Neural cell (in vitro differentiated cells): Measurements from ENCODE around the gene FBXL22. TPM values are rescaled to one million over a fixed set of nuclear protein-coding genes. Genes with fewer than 3 reads are reported as not detected.

ENCODE experiments used
- H2AFZ ChIP-seq: fragments of 200-600, 300-800 bp; sonication (generic), shearing (Covaris generic); 2 replicates; pipeline ENCODE4 v1.6.0; 2014; ENCODE audit warnings: low read depth, mild to moderate bottlenecking, antibody characterized with exemption, low read length, moderate library complexity
- H3F3A ChIP-seq: fragments of 200-600 bp; shearing (Covaris generic); 2 replicates; pipeline ENCODE4 v1.6.1; 2016; ENCODE audit warnings: mild to moderate bottlenecking, moderate library complexity, mixed read lengths, antibody characterized with exemption, low read length; ENCODE audit not compliant: insufficient read depth, poor library complexity, severe bottlenecking
- H3K27ac ChIP-seq: fragments of 200-600, 300-800 bp; sonication (generic), shearing (Covaris generic); 2 replicates; pipeline ENCODE4 v1.5.1; 2014; ENCODE audit warnings: mild to moderate bottlenecking, low read length, moderate library complexity
- H3K27me3 ChIP-seq: fragments of 300-800, 200-600 bp; sonication (generic), shearing (Covaris generic); 2 replicates; pipeline ENCODE4 v1.6.0; 2014; ENCODE audit warnings: mild to moderate bottlenecking, low read depth, low read length, moderate library complexity; ENCODE audit not compliant: insufficient read depth
- H3K36me3 ChIP-seq: fragments of 300-800, 200-600 bp; sonication (generic), shearing (Covaris generic); 2 replicates; pipeline ENCODE4 v1.5.1; 2014; ENCODE audit warnings: mild to moderate bottlenecking, antibody characterized with exemption, low read length, moderate library complexity; ENCODE audit not compliant: insufficient read depth
- H3K4me2 ChIP-seq: fragments of 300-800, 200-600 bp; sonication (generic), shearing (Covaris generic); 2 replicates; pipeline ENCODE4 v1.6.0; 2014; ENCODE audit warnings: mild to moderate bottlenecking, low read length
- H3K4me3 ChIP-seq: fragments of 300-800, 200-600 bp; sonication (generic), shearing (Covaris generic); 2 replicates; pipeline ENCODE4 v1.5.1; 2014; ENCODE audit warnings: mild to moderate bottlenecking, low read length, moderate library complexity
- H3K79me2 ChIP-seq: fragments of 200-600 bp; shearing (Covaris generic); replicated peaks from 2 replicates; pipeline ENCODE4 v1.6.0; 2014; ENCODE audit warnings: mild to moderate bottlenecking, low read length, moderate library complexity; ENCODE audit not compliant: insufficient read depth
- H3K9ac ChIP-seq: fragments of 300-800, 200-600 bp; sonication (generic), shearing (Covaris generic); 2 replicates; pipeline ENCODE4 v1.6.1; 2016; ENCODE audit warnings: mild to moderate bottlenecking, low read length, mixed read lengths
- H3K9me2 ChIP-seq: fragments of 200-600 bp; shearing (Covaris generic); 2 replicates; pipeline ENCODE4 v1.6.1; 2016; ENCODE audit warnings: mild to moderate bottlenecking, low read length, mixed read lengths; ENCODE audit not compliant: insufficient read depth
- H3K9me3 ChIP-seq: fragments of 200-600, 300-800 bp; sonication (generic), shearing (Covaris generic); 2 replicates; pipeline ENCODE4 v1.6.1; 2016; ENCODE audit warnings: mild to moderate bottlenecking, mixed run types, low read length, moderate library complexity, mixed read lengths
- H4K20me1 ChIP-seq: fragments of 200-600 bp; shearing (Covaris generic); 2 replicates; pipeline ENCODE4 v1.6.1; 2016; ENCODE audit warnings: mild to moderate bottlenecking, mixed run types; ENCODE audit not compliant: insufficient read depth
- CTCF ChIP-seq: fragments of 450-650 bp; IDR thresholded peaks from 2 replicates; pipeline ENCODE4 v1.5.1; 2014; ENCODE audit warnings: antibody characterized with exemption, mild to moderate bottlenecking, moderate library complexity; ENCODE audit not compliant: poor library complexity, severe bottlenecking
- EP300 ChIP-seq: fragments of 450-650 bp; conservative IDR thresholded peaks from 2 replicates; pipeline ENCODE4 v1.6.1; 2014; ENCODE audit warnings: antibody characterized with exemption, mild to moderate bottlenecking, moderate library complexity; ENCODE audit not compliant: poor library complexity, severe bottlenecking
- EZH2 ChIP-seq: fragments of 200-600, 300-800 bp; shearing (Covaris generic), sonication (generic); IDR thresholded peaks from 2 replicates; pipeline ENCODE4 v1.6.1; 2014; ENCODE audit warnings: antibody characterized with exemption, low read length, borderline replicate concordance, mild to moderate bottlenecking; ENCODE audit not compliant: insufficient read depth, poor library complexity, severe bottlenecking
- MXI1 ChIP-seq: fragments of 450-650 bp; conservative IDR thresholded peaks from 2 replicates; pipeline ENCODE4 v1.6.1; 2014; ENCODE audit warnings: antibody characterized with exemption, mild to moderate bottlenecking; ENCODE audit not compliant: poor library complexity, severe bottlenecking
- POLR2AphosphoS5 ChIP-seq: IDR thresholded peaks from 2 replicates; pipeline ENCODE4 v1.6.1; 2012
- RAD21 ChIP-seq: fragments of 450-650 bp; conservative IDR thresholded peaks from 2 replicates; pipeline ENCODE4 v1.6.1; 2014; ENCODE audit warnings: antibody characterized with exemption, mild to moderate bottlenecking, moderate library complexity
- SMC3 ChIP-seq: fragments of 450-650 bp; conservative IDR thresholded peaks from 2 replicates; pipeline ENCODE4 v1.6.1; 2014; ENCODE audit warnings: antibody characterized with exemption, mild to moderate bottlenecking, moderate library complexity; ENCODE audit not compliant: poor library complexity
- TAF1 ChIP-seq: IDR thresholded peaks from 2 replicates; pipeline ENCODE4 v1.6.1; 2012; ENCODE audit warnings: low read depth
- polyA plus RNA-seq: library from polyadenylated mRNA; depleted of rRNA; stranded (reverse); fragments of >200 nt; gene quantifications from 2 replicates; pipeline ENCODE4 v1.2.3, GENCODE V29; 2014
- TF ChIP-seq, protein P1 (sequence below): IDR thresholded peaks from 2 replicates; pipeline ENCODE4 v1.6.1; 2012; ENCODE audit warnings: borderline replicate concordance

The FBXL22 gene
- polyA plus RNA-seq, 1 donor from 2014 or later = 0.41 TPM

DNA sequence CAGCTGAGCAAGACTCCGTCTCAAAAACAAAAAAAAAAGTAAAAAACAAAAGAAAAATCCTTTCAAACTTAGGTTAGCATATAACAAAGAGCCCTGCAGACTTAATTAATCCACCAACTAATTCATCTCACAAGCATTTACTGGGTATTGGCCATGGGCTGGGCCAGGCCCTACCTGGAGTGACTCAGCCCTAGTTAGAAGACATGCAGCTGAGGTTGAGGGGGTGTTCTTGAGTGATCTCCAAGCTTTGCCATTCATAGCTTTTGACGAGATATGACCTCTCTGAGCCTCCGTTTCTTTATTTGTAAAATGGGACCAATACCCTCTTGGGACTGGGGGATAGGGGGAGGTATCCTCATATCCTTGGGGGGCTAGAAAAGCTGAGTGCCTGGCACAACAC, 7.8 kb downstream of the FBXL22 start:
- Histone ChIP-seq H2AFZ (no peak overlapping the region), H3K9ac (no peak overlapping the region), H3K9me2 (no peaks in the 10 kb centered on the region), H3F3A (no peaks in the 10 kb centered on the region), H3K4me3 (no peak overlapping the region), H3K9me3 (no peaks in the 10 kb centered on the region), H3K36me3 (peaks cover 8% of the 10 kb centered on the region), H3K27me3 (no peaks in the 10 kb centered on the region), H4K20me1 (no peaks in the 10 kb centered on the region), H3K4me2 (no peak overlapping the region), H3K79me2 (no peaks in the 10 kb centered on the region), H3K27ac (no peak overlapping the region)
- TF ChIP-seq RAD21 (no peak), MXI1 (no peak), CTCF (no peak), POLR2AphosphoS5 (no peak), SMC3 (no peak), TAF1 (no peak), EZH2 (no peak), EP300 (no peak)
- TF ChIP-seq, protein P1, sequence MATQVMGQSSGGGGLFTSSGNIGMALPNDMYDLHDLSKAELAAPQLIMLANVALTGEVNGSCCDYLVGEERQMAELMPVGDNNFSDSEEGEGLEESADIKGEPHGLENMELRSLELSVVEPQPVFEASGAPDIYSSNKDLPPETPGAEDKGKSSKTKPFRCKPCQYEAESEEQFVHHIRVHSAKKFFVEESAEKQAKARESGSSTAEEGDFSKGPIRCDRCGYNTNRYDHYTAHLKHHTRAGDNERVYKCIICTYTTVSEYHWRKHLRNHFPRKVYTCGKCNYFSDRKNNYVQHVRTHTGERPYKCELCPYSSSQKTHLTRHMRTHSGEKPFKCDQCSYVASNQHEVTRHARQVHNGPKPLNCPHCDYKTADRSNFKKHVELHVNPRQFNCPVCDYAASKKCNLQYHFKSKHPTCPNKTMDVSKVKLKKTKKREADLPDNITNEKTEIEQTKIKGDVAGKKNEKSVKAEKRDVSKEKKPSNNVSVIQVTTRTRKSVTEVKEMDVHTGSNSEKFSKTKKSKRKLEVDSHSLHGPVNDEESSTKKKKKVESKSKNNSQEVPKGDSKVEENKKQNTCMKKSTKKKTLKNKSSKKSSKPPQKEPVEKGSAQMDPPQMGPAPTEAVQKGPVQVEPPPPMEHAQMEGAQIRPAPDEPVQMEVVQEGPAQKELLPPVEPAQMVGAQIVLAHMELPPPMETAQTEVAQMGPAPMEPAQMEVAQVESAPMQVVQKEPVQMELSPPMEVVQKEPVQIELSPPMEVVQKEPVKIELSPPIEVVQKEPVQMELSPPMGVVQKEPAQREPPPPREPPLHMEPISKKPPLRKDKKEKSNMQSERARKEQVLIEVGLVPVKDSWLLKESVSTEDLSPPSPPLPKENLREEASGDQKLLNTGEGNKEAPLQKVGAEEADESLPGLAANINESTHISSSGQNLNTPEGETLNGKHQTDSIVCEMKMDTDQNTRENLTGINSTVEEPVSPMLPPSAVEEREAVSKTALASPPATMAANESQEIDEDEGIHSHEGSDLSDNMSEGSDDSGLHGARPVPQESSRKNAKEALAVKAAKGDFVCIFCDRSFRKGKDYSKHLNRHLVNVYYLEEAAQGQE = no peak

DNA sequence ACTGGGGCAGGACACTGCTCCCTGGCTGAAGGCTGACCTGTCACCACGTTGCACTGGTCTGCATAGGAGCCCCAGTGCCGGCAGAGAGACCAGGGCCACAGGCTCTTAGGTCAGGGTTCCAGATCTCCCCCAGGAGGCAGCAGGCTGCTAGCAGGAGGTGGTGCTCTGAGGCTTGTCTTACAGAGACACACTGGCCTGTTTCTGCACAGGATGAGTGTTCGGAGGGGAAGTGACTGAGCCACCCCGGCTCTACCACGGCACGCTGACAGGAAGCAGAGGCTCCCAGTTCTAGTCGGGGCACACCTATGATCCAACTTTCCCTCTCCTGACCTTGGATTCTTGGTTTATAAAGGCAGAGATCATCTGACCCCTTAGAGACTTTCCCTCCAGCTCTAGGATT, 8.6 kb downstream of the FBXL22 start:
- no peak for TF ChIP-seq MXI1
- TF ChIP-seq RAD21 = no peak
- TF ChIP-seq, protein P1 = no peak
- TF ChIP-seq CTCF = no peak
- H4K20me1 ChIP-seq = no peaks in the 10 kb centered on the region
- H3K4me2 ChIP-seq = no peak overlapping the region
- no peaks in the 10 kb centered on the region for H3K9me2 ChIP-seq
- no peak overlapping the region for H2AFZ ChIP-seq
- no peaks in the 10 kb centered on the region for H3K79me2 ChIP-seq
- H3K9ac ChIP-seq = no peak overlapping the region
- no peaks in the 10 kb centered on the region for H3K9me3 ChIP-seq
- no peak overlapping the region for H3K4me3 ChIP-seq
- H3K36me3 ChIP-seq = peaks cover 8% of the 10 kb centered on the region
- H3K27ac ChIP-seq = no peak overlapping the region
- no peaks in the 10 kb centered on the region for H3F3A ChIP-seq
- no peaks in the 10 kb centered on the region for H3K27me3 ChIP-seq
